GM20000 (cell line): ENCODE results near the gene NR6A1.

ENCODE experiments used
- DNase-seq: peaks from one replicate; pipeline ENCODE4 v3.0.0; 2012; ENCODE audit warnings: low spot score
- CTCF ChIP-seq: IDR thresholded peaks from 2 replicates; pipeline ENCODE4 v1.5.1; 2012; ENCODE audit warnings: mild to moderate bottlenecking, control low read depth; ENCODE audit errors: extremely low read depth, missing control alignments

Gene NR6A1

DNA sequence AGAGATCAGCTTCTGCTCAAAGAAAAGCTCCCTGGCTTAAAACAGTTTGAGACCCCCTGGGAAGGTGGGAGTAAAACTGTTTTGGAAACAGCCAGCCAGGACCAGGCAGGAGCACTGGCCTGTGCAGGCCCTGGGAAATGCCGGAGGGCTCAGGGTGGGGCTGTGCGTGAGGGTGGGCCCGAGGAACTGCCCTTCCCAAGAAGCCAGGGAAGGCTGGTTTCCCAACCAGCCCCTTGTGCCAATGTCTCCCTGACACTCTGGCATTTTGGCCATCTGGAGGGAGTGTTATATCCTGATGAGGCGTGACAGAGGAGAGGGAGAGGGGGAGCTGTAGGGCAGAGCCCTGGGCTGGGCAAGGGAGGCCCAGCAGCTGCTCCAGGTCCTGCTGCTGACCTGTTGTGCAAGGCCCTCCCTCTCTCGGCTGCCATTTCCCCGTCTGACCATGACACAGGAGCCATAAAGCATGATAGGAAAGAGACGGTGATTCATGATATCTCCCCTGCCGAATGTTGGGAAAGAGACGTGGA is 22.0 kb upstream of the NR6A1 start:
- no peak for TF ChIP-seq CTCF

GRCh38 chr9:124792257-124793014 is 21.3 kb upstream of the NR6A1 start:
- TF ChIP-seq CTCF, result no peak
- DNase-seq, result no peak

More for the DNA sequence above, 22.0 kb upstream of the NR6A1 start:
- no peak for DNase-seq

DNA sequence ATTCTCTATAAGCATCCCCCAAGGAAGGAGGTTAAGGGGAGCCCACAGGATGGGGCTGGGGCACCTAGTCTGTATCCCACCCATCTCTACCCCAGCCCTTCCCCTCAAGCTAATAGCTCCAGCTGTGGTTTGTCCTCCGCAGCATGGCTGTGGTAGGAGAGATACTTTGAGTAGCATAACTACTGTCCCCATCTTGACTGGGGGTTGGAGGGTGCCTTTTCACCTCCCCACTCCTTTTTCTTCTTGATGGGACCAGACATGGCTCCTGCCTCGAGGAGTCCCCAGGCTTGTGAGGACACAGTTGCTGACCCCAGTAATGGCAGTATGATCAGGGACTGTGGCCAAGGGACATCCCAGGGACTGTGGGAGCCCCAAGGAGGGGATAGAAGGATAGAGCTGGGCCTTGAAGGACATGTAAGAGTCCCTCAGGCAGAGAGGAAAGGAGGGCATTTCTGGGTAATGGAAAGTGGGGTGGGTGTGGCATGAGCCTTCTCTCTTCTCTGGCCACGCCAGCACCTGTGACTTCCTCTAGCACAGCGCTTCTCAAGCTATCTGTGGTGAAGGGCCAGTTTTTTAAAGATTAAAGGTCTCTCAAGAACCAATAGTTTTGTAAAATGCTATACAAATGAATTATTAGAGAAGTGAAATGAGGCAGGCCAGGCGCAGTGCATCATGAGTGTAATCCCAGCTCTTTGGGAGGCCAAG is 19.8 kb upstream of the NR6A1 start:
- TF ChIP-seq CTCF, result no peak
- no peak for DNase-seq

DNA sequence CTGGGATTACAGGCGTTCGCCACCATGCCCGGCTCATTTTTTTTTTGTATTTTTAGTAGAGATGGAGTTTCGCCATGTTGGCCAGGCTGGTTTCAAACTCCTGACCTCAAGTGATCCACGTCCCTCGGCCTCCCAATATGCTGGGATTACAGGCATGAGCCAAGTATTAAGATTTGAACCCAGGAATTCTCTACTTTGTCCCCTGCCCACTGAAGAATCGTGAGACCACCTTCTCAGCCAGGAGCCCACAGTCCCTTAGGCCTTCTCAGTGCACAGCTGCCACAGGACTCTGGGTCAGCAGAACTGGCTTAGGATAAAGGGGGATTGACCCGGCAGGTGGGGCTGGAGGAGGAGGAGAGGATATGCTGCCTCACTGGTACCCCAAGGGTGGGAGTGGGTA is 19.2 kb upstream of the NR6A1 start:
- no peak for DNase-seq
- no peak for TF ChIP-seq CTCF

DNA sequence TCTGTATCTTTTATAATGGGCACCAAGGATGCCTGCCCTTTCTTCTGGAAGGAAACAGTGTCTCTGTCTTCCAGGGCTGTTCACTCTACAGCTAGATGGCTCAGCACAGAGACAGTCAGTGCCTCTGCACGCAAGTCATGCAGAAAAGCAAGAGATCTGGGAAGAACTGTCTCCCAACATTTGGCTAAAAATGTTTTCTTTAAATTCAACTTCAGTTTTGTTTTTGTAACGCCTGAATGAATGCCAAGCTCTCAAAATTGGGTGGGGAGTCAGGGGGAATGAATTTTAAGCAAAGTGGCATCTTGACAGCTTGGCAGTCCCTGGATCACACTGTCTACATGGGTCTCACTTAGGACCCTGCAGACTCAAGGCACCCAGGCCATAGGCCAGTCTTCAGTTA is 18.4 kb upstream of the NR6A1 start:
- no peak for DNase-seq

DNA sequence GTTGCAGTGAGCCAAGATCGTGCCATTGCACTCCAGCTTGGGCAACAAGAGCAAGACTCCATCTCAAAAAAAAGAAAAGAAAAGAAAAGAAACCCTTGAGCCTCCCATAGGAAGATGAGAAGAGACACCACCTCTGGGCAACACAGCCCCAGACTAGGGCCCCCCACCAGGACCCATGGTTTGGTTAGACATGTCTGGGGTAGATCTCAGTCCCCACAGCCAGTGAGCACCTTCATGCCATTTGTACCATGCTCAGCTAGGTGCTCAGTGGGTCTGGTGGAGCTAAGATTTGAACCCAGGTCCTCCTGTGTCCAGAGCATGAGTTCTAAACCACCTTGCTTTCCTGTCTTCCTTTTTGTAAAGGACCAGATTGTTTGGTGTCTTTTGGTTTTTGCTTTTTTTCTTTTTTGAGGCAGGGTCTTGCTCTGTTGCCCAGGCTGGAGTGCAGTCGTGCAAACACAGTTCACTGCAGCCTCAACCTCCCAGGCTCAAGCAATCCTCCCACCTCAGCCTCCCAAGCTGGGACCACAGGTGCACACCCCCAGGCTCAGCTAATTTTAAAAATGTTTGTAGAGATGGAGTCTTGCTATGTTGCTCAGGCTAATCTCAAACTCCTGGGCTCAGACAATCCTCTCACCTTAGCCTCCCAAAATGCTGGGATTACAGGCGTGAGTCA is 17.6 kb upstream of the NR6A1 start:
- no peak for DNase-seq
- no peak for TF ChIP-seq CTCF

More for the DNA sequence above, 18.4 kb upstream of the NR6A1 start:
- TF ChIP-seq CTCF, result no peak
